Ammon's horn (tissue), 1 donor: ENCODE data around the gene NRSN2.
A peak's percentile ranks its signal among the peaks of the same experiment; 100 is the strongest.

Experiments
- DNase-seq: peaks from one replicate; pipeline ENCODE4 v3.0.0-alpha.2; 2016; ENCODE audit warnings: low spot score

Gene NRSN2, protein sequence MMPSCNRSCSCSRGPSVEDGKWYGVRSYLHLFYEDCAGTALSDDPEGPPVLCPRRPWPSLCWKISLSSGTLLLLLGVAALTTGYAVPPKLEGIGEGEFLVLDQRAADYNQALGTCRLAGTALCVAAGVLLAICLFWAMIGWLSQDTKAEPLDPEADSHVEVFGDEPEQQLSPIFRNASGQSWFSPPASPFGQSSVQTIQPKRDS

DNA sequence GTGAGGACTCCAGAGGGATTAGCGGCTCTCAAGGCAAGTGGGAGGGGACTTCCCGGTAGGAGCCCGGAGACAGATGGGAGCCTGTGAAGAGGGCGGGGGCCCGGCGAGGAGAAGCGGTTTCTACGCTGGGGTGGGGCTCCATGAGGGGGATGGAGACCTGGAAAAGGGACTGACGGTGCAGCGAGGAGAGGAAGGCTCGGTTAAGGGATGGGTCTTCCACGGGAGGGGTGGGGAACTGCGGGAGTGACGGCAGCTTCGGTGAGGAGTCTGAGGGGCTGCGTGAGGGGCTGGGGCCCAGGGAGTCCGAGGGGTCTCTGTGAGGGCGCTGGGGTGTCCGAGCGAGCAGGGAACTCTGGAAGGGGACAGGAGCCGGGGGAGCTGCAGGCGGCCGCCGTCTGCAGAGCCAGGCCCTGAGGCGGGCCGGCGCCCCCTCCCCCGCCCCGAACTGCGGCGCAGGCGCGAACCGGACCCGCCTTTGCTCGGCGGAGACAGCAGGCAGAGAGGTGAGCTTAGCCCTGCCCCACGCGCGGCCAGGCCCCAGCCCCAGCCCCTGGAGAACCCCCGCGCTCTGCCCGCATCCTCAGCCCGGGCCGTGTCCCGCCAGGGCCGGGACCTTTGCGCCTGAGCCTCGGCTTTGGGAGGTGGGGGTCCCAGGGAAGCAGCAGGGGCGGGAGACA is at the start of gene NRSN2:
Gene NRSN2 (plus strand): TSS at position 472 of the 677 bp plus-strand sequence. CDS start 2,533 bp downstream, outside the sequence.
- peak; percentile 64 for DNase-seq

DNA sequence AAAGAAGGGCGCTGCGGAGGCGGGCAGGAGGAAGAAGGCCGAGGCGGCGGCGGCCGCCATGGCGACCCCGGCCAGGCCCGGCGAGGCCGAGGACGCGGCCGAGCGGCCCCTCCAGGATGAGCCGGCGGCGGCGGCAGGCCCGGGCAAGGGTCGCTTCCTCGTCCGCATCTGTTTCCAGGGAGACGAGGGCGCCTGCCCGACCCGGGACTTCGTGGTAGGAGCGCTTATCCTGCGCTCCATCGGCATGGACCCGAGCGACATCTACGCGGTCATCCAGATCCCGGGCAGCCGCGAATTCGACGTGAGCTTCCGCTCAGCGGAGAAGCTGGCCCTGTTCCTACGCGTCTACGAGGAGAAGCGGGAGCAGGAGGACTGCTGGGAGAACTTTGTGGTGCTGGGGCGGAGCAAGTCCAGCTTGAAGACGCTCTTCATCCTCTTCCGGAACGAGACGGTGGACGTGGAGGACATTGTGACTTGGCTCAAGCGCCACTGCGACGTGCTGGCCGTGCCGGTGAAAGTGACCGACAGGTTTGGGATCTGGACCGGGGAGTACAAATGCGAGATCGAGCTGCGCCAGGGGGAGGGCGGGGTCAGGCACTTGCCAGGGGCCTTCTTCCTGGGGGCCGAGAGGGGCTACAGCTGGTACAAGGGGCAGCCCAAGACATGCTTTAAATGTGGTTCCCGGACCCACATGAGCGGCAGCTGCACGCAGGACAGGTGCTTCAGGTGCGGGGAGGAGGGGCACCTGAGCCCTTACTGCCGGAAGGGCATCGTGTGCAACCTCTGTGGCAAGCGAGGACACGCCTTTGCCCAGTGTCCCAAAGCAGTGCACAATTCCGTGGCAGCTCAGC is 48.8 kb upstream of the NRSN2 start:
- peak; percentile 76 for DNase-seq

DNA sequence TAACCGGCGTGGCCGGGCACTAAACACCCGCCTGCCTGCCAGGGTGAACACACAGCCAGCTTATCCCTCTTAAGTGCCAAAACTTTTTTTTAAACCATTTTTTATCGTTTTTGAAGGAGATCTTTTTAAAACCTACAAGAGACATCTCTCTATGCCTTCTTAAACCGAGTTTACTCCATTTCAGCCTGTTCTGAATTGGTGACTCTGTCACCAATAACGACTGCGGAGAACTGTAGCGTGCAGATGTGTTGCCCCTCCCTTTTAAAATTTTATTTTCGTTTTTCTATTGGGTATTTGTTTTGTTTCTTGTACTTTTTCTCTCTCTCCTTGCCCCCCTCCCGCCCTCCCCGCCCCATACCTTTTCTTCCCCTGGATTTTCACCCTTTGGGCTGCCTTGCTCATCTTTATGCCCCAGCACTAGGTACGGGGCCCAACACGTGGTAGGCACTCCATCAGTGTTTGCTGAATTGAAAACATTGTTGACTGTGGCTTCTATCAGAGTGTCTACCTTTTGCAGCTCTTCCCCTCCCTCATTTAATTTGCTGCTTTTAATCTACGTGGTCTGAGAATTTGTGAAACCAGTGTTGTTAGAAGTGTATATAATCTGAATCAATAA is 48.0 kb upstream of the NRSN2 start:
- no peak for DNase-seq

DNA sequence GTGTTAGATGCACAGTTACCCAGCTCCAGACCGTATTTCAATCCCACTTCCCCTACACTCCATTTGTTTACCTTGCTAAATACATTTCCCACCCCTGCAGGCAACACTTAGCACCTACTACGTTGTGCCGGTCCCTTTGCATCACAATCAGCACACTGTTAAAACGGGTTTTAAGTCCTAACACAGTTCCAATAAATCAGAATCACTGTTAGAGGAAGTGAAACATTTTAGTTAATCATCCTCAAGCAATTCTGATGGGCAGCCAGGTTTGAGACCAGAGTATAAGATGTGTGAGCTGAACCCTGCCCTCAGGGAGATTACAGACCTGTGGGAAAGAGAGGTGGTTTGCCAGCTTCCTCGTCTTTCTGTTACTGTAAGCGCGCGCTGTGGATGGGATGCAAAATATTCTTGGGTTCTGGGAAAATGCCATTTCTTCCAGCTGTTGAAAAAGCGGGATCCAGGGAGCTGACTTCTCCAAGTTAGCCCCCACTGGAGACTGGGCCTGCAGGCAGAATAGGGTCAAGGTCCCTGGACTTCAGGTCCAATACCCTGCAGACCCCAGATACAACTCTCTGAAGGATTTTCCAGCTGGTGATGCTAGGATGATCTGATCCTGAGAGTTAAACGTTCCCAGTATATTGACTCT is 46.4 kb upstream of the NRSN2 start:
- no peak for DNase-seq

DNA sequence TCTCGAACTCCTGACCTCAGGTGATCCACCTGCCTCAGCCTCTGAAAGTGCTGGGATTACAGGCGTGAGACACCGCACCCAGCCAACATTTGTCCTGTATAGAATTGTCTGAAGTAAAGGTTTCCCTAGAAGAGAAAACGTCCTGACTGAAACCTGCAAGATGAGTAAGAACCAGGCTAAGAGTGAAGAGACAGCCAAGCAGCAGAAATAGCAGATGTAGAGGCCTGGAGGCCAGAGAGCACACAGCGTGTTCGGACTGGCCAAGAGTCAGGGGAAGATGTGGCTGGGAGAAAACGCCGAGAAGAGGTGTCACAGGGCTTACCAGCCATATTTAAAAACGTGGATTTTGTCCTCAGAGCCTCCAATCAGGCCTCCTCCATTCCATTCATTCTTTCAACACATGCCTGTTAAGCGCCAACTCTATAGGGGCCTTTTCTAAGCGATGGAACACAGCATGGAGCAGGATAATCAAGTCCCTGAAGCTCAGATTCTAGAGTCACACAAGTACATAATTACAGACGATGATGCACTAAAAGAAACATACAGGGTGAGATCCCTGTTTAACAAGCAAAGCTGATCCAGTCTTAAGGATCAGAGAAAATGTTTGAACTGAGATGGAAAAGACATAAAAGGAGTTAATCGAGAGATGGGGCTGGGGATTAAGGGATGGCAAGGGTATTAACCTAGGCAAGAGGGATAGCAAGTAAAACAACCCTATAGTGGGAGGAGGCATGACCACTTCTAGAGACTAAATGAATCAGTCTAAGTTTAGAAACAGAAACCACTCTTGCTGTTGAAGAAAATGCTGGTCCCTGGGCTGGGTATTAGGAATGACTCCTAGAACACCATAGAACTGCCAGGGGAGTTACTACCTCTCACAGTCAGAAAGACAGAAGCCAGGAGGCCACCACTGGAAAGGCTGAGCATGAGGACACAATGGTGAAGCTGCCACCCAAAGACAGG is 44.7 kb upstream of the NRSN2 start:
- no peak for DNase-seq

DNA sequence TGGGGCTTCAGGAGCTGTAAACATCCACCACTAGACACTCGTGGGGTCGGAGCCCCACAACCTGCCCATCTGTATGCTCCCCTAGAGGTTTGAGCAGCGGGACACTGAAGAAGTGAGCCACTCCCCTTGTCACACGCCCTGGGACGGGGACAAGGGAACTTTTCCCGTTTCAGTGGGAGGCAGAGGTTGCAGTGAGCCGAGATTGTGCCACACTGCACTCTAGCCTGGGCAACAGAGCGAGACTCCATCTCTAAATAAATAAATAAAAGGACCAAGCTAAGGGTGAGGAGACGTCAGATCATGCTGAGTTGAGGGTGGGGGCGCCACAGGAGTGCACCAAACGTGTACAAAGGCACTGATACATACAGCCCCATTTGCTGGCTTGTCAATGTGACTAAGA is 41.2 kb upstream of the NRSN2 start:
- DNase-seq: no peak

DNA sequence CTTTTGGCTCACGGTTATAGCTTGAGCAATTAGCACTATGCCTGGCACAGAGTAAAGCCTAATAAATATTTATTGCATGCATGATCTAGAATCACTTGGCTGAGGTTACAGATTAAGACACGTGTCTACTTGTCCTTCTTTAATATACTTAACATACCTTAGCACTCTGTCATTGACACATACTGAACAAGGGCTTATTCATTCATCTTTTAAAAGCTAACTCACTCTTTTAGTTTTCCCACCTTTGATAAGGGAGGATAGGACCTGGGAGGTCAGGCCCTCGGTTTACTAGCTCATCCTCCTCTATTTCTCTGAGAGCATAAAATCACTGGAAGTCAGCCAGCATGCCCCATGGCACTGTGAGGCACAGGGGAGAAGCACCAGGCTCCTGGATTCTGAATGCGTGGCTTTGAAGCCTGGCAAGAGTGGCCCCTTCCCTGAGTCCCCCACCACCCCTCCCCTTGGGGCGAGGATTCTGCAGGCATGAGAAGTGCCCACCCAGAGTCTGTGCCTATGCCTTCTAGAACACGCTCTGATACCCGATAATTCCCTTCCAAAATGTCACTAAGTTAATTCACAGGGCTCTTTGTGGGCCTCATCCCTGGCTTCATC is 38.4 kb upstream of the NRSN2 start:
- DNase-seq: no peak

DNA sequence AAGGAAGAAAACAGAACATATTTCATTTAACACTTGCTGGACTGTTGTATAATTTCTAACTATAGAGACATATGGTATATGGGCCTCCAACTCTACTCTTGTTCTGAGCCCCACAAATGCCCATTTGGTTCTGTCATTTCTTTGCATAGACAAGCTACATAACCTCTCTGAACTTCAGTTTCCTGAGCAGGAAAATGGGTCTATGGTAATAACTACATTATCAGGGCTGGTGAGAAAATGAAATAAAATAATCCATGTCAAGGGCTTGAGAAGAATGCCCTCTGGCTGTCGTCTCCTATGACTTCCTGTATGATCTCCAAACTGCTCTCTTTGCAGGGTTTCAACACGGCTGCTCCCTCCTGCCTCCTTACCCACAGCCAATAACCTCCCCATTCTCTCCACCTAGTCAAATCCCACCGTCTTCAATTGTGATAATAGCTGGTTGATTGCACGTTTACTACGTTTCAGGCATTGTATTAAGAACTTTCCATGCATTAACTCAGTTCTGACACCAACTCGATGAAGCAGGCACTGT is 37.5 kb upstream of the NRSN2 start:
- peak; percentile 64 for DNase-seq

DNA sequence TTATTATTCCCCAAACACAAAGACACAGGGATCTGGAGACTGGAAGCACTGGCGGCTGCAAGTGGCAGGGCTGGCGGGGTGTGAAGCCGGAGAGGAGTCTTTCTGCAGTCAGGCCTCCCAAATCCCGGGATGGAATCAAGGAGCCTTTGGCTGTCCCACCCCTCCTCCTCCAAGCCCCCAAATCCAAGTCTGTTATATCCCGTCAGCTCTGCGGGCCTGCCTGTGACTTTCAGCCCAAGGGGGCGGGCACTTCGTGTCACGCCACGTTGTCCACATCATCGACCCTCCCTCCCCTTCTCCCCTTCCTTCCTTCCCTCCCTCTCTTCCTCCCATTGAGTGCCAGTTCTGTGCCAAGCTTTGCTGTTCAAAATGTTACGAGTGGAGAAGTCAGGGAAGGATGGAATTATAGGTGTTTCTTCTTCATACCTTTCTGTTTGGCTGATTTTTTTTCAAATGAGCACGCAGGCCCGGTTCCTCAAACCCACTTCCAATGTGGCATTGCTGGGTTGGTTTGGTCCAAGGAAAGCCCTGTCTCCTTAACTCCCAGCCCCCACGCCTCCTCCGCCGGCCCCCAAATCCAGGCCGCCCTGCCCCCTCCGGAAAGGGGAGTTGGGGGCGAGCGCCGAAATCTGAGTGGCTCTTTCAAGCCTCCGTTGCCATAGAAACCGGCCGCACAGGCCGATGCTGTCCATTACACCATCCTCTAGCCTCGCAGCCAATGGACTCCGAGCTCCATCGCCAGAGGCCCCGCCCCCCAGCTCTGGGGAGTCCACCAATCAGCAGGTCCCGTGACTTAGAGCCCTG is 36.9 kb upstream of the NRSN2 start:
- DNase-seq: peak; percentile 100

DNA sequence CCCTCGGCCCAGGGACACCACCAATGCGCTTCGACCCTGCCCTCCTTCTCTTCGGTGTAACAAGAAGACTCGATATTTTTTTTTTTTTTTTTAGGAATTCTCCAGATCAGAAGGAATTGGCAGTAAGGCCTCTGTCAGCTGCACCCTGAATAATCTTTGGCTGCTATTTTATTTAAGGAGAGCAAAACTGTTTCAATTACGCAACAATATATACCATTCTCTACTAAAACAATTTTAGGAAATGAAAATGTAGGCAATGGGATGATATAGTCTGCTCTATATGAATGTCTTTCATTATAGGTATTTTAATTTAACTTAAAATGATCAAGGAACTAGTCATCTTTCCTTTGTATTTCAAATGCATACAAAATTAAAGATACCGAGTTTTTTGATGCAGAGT is 36.3 kb upstream of the NRSN2 start:
- no peak for DNase-seq

DNA sequence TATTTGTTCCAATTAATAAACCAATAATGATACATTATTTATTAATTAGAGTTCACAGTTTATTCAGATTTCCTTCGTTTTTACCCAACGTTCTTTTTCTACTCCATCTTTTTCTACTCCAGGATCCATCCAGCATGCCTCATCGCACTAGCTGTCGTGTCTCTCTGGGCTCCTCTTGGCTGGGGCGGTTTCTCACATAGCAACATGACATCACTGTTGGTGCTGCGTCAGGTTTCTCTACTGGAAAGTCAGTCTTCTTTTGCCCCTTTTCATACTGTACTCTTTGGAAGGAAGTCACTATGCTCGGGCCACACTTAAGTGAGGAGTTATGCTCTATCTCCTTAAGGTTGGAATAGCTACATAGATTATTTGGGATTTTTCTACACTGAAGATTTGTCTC is 35.3 kb upstream of the NRSN2 start:
- no peak for DNase-seq

DNA sequence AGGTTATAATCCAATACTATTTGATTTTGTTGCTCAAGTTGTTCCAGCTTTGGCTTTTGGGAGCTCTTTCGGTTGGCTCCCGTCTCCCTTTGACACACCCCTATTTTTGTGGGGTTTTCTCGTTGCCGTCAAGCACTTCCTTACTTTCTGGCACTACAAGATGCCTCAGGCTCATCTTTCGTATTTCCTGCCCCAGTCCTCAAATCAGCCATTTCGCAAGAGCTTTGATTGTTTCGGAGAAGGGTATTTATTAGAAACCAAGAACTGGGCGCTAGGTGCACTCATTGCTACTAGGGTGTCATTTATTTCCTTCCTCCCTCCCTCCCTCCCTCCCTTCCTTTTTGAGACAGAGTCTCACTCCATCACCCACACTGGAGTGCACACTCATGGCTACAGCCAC is 34.8 kb upstream of the NRSN2 start:
- no peak for DNase-seq

DNA sequence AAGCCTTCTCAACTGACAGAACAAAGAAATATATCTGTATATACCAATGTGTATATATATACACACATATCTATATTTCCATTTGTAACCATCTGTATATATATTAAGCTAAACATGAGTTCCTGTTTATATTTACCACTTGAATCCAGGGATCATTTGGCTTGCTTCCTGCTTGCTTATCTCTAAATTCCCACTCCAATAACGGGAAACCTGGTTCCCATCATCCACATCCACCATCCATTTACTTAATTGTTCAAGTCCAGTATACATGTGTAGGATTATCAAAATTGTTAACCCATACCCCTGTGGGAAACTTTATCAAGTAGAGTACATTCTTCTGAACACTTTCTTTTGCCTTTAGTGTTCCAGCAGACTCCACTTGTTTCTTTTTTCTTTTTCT is 34.0 kb upstream of the NRSN2 start:
- DNase-seq: no peak

DNA sequence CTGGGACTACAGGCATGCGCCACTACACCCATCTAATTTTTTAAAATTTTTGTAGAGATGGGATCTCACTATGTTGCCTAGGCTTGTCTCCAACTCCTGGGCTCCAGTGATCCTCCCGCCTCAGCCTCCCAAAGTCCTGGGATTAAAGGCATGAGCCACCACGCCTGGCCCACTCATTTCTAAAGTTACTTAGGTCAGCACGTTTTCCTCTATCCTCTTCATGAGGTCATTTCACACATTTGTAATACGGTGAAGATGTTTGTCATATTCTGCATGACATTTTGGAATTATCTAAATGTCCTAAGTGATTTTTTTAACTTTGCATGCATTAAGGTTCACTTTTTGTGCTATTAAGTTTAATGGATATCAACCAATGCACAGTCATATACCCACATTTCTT is 33.5 kb upstream of the NRSN2 start:
- no peak for DNase-seq

DNA sequence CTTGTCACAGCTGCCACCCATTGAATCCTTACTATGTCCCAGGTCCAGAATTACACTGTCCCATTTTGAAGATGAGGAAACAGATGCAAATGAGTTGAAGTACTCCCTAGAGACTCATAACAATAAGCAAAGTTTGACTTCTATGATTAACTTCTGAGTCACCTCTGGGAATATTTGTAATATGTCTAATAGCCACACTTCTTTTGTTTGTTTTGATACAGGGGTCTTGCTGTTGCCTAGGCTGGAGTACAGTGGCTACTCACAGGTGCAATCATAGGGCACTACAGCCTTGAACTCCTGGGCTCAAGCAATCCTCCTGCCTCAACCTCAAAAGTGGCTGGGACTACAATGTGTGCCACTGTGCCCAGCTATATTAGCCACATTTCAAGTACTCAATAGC is 33.0 kb upstream of the NRSN2 start:
- no peak for DNase-seq

DNA sequence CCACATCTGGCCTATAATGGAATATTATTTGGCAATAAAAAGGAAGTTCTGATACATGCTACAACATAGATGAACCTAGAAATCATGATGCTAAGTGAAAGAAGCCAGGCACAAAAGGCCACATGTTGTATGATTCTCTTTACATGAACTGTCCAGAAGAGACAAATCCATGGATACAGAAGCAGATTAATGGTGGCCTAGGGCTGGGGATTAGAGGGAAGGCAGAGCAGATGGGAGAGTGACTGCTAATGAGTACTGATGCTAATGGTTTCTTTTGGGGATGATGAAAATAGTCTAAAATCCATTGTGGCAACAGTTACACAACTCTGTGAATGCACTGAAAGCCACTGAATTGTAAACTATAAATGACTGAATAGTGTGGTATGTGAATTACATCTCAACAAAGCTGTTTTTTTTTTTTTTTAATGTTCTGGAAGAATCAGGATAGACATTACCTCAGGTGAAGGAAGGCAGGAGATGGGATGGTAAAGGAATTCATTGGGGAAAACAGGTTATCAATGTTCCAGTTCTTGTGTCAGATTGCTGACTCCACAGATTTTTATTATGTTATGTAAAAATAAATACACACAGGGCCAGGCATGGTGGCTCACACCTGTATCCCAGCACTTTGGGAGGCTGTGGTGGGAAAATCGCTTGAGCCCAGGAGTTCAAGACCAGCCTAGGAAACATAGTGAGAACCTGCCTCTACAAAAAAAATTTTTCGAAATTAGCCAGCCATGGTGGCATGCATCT is 30.4 kb upstream of the NRSN2 start:
- no peak for DNase-seq

DNA sequence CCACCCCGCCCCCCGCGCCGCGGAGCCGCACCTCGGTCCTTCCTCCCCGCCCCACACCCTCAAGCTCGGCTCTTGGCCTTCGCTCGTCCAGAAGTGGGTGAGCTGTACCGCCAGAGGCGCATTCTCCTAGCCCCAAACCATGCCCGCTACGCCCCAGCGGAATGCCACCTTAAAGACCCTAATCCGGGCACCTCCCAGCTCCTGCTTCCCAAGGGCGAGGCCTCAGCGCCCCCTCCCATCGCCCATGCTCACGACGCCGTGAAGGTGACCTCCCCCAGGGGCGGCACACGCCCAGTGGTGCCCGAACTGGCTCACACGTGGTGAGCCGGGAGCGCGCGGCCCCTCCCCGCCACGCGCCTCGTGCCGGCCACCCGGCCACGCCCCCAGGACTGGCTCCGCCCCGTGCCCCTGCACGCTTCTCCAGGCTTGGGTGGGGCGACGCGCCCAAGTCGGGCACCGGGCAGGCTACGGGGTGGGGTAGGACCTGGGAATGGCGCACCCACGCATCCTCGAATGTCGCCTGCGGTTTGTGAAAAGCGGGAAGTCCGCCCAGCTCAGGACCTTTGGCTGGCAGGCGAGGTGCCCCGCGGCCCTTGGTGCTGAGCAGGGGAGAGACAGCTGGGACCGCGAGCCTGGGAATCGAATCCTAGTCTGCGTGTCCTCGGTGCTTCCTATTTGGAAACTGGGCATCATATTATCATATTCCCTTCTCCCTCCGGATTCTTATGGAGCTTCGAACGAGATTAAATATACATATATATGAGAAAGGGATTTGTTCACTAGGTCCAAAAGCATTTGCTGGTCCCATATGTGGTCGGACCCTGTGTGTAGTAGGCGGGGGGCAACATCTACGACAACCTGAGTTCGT is 22.5 kb upstream of the NRSN2 start:
- DNase-seq: peak; percentile 90
